ENCODE results near the gene AMDHD2.

- TF ChIP-seq CTCF (conservative IDR thresholded peaks at IDR 0.05 in 1 of 2, IDR thresholded peaks at IDR 0.05 in 1 of 2; ENCODE audit: extremely low read depth in 1 of 2, insufficient read depth in 1 of 2, low read depth in 1 of 2, low read length in 2 of 2) (no peak), EZH2 (IDR thresholded peaks at IDR 0.05; ENCODE audit: borderline replicate concordance, low read length) (no peak)
Measured at GRCh38 chr16:2511128-2511800, 8.9 kb upstream of the AMDHD2 start.

Data from mammary epithelial cell (primary cell).